ENCODE measurements around the gene FTO.
A peak's percentile ranks its signal among the peaks of the same experiment; 100 is the strongest.

The FTO gene

DNA sequence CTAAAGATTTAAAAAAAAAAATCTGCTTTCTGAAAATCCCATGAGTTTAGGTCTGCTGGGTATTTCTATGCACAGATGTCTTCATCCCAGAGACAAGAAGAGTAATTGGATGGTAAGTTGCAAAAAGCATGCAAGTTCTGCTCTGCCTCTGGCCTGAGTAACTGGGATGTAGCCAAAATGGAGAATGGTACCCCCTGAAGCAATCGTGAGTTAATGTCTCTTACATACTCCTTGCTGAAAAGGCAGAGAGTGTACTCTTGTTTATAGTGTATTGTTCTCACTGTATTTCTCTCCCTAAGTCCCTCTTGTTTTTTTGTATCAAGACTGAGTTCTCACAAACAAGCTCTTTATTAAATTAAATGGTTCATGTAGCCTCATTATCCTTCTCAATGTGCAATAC lies 323.6 kb downstream of the FTO start:
- DNase-seq: no peak

DNA sequence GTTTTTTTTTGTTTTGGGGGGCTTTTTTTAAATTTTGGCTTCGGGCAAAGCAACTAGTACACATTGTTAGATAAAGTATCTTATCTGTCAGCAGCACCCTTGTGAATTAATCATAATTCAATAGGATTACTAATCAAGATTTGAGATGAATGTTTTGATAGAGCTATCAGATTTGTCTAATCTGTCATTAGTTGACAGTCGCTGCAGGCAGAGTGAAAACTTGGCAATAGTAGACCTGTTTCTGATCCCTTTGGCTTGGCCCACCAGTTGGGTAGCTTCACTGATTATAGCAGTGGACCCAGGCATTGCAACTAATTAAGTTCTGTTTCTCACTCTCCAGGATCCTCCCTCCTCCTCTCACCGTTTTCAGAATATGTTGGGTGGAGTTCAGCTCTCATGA lies 324.0 kb downstream of the FTO start:
- DNase-seq: no peak

DNA sequence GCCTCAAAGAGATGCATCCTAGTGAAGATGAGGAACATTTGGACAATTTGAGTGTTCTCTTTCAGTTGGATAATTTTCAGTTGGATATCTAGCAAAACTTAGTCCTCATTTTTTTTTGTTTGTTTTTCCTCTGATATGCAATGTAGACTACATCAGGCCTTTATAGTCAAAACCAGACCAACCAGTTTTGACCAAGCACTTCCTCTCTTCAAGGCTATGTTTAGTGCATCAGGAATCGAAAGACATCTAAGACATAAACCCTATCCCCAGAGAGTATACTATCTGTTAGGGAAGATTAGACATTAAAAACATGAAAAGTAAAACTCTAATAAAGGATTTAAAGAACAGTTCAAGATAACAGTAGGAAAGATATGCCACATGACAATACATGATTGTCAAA lies 326.5 kb downstream of the FTO start:
- peak in 1 of 3 experiments; percentile 11 for DNase-seq

DNA sequence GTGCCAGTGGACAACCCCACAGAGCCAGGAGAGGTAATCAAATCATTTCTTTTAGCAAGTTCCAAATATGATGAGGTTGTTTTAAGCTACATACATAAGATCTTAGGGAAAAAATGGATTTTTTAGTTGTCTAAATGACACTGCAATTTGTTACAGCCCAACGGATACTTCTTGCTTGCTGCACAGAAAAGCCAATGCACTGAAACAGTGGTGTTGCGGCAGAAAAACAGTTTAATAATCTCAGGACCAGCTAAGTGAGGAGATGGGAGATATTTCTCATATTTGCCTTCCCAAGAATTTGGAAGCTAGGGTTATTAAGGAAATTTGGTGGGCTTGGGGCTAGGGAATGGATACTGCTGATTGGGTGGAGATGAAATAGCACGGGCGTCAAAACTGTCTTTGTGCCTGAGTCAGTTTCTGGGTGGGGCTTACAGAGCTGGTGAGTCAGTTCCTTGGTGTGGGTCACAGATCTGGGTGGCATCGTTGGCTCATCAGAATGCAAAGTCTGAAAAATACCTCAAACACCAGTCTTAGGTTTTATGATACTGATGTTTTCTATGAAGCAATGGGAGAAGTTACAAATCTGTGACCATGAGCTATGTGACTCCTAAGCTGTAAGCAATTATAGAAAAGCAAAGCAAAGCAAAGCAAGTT lies 327.3 kb downstream of the FTO start:
- DNase-seq: no peak

DNA sequence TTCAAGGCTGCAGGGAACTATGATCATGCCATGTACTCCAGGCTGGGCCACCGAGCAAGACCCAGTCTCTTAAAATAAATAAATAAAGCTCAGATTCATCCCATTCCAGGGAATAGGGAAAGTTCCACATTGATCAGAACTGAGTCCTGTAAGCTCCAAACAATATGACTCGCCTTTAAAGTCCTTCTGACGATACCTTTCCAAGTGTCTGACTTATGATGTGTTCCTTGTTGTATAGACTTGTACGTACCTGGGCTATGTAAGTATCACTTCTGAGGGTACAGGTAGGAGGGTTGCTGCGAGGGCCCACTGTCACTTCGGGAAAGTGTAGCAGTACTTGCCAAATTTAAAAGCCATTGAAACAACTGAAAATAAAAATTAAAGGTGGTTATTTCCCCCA lies 329.8 kb downstream of the FTO start:
- no peak for DNase-seq

DNA sequence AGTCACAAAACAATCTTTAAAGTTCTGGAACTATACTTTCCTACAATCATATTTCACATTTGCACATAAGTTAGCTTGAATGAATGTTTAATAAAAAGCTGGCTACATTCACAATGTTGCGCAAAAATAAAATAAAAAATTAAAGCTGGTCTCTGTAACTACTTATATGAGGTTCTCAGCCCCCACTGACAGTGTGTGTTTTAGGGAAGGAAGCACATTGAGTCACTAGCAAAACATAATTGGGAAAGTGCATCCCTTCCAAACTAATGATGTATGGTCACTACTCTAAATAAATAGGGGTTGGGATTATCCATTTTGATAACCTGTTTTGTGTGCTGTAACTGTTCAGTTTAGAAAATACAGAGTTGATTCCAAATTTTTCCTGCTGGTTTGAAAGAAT lies 330.7 kb downstream of the FTO start:
- DNase-seq: no peak

DNA sequence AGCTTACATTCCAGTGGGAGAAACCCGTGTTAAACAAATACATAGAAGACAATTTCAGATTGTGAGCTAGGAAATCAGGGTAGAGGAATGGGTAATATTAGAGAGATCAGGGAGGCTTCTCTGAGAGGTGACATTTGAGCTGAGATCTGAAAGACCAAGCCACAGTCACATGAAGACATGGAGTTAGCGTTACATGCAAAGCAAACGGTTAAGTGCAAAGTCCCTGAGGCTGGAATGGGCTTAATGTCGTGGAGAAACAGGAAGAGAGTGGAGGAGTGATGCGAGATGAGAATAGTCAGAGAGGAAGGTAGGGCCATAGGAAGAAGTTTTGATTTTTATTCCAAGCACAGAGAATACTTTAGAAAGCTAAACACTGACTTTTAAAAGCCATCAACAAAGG lies 336.5 kb downstream of the FTO start:
- DNase-seq: no peak

DNA sequence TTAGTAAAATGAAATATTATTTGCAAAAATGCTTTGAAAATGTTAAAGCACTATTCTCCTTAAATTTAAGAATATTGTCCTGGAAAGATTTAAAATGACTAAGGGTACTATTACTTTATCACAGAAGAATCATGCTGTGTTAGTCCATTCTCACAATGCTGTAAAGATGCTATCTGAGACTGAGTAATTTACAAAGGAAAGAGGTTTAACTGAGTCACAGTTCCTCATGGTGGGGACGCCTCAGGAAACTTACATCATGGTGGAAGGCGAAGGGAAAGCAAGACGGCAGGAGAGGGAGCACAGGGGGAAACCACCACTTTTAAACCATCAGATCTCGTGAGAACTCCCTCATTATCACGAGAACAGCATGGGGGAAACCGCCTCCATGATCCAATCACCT lies 337.0 kb downstream of the FTO start:
- DNase-seq: no peak

DNA sequence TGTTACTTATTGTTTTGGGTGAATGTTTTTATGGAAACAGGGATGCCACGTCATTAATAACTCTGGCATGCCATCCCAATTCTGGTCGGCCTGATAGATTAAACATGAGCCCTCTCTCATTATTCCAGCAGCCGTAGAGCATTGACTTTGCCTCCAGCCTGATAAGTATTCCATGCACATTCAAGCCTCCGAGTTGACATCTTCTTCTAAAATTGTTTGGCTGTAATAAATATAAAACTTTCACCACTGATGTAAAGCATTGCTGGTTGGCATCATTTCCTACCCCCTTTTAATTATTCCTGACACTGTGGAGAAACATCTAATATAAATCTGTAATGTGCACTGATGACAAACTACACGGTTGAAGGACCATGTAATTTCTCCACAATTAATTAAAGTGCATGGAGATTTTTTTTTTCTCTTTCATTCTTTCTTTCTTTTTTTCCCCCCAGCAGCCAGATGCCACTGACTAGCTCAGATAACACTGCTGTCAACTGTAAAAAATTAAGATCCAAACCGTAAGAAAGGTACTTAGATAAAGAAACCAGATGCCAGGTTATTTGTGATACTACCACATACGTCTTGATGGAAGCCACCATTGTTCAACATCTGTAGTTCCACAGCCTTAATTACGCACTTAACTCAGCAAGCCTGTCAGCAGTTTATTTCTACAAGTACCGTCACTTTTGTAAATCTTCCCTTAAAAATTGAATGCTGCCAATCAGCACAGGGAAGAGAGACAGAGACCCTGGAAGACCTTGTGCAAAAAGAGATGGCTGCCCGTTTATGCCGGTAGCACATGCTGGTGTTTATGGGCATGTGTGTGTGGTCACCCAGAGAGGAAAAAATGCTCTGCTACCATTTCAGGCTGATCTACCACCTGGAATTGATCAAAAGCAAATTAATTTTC lies 344.9 kb downstream of the FTO start:
- peak in 2 of 3 experiments; percentile 39 to 67 for DNase-seq

DNA sequence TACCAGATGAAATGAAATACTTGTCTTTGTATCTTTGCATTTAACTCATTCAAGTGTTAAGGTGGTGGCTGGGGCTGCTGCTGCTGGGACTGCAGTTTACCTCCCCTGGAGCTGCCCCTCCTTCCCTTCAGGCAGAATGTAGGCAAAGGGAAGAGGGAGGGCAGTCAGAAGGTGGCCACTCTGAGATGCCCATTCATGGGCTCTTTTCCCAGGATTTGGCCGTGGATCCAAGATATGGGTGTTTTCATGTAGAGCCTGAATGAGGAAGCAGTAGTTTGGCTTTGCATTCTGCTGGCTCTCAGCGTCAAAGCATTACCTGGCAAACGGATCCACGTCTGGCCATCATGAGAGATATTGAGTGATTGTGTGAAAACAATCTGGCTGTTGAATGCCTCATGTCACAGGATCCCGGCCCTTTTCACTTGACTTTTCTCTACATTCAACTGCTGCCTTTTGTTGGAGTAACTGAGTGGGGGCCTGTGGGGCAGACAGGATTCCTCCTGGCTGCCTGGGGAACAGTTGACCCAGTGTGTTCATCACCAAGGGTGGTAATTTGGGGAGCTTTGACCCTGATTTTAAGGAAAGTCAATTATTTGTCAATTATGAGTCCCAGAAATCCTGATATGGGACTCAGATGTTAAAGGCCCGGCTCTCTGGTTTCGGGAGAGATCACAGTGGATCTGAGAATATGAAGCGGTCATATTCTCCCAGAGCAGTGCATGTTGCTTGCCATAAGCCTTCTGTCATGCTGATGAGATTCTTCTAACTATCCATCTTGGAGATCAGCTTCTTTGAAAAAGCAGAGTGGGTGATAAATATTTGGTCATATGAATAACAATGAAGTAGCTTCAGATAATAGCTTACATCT lies 345.9 kb downstream of the FTO start:
- no peak for DNase-seq

DNA sequence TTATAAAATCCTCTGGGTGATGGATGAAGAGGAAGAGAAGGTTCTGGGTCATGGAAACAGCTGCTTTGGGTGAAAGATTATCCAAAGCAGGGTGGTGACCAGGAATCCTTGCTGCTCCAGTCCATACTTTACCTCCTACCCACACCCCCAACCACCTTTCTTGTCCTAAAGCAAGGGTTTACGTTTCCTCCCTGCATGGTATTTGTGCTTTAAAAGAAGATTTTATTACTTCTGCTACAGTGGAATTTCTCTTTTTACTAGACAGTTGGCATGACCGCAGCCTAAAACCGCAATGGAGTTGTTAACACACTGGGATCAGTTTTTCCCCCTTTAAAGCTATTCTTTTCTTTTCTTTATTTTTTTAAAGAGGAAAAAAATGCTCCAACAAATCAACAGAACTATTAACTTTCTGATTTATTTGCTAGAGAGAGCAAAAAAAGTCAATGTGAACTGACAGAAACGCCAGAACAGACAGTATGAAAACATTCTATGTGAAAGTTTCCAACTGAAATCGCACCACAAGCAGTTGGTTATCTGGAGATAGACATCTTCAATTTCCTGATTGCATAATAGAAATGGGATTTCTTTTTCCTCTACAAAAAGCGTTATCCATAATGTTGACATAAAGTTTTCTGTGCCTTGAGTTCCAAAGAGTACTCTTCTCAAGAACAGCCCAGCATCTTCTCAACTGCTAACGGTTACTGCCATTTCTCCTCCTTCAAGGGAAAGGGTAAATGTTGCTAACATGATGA lies 346.7 kb downstream of the FTO start:
- no peak for DNase-seq

DNA sequence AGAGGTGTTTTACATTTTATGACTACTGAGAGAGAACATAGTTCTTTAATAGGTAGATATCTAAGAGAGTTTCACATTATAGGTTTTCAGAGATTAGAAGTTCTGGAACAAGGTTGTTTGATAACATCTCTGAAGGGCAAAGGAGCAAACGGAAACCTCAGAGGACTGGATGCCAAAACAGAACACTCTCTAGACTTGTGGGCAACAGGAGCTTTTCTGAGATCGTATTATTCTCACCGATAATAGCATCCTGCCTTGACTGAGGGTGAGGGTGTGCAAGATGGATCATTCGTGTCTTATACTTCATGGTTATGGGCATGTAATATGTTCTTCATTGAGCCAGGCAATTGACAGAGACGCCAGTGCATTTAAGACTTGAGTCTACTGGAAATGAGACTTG lies 347.9 kb downstream of the FTO start:
- no peak for DNase-seq

DNA sequence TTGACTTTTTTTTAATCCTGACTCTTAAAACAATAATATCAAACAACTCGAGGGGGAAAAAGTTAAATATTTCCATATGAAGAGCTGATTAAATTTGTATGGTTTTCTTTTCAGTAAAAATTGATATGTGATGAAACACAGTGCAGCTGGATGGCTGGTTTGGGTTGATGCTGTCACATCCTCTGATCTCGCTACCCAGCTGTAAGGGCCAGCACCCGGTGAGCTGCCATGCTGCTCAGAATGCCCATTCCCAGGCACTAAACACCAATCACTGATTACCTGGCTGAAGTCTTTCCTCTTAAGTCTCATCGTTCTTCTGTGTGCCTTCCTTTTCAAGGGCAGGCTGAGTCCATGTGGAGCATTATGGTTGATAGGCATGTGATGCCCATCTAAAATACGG lies 348.3 kb downstream of the FTO start:
- no peak for DNase-seq

DNA sequence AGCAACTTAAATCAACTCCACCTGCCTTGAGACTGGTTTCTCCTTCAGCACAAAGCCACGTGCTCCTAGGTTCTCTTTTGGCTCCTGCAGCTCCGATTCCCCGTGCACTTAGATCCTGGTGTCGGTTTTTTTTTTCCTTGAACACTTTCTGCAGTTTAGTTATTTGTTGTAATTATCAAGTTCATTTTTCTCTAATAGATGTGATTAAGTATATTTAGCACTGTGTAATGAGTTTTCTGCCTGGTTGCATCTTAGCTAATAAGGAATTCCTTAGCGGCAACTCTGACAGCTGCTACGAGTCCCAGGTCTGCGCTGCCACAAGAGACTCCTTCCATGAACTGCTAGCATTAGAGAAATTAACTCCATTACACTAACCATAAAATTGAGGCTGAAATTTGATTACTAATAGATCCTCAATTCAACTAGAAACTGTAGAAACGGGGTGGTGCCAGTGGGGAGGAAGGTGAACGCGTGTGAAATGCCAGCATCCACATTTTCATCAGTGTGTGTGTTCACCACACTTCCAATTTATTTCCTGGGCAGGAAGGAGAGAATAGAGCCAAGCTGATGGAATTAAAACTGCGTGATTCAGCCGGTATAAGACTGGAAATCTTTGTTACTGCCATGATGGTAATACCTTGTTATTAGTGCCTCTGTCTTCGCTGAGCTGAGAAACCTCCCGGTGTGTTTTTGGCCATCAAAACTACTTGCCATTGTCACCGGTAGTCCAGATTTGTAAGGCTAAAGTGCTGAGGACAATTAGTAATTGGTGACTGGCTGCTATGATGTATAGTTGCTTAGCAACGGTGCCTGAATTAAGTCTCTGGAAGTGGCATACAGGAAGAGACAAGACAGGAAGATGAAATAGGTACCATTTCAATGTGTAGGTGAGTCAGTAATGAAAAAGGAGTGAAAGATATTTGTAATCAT lies 350.2 kb downstream of the FTO start:
- peak; percentile 7 to 96 (median 75) for DNase-seq

DNA sequence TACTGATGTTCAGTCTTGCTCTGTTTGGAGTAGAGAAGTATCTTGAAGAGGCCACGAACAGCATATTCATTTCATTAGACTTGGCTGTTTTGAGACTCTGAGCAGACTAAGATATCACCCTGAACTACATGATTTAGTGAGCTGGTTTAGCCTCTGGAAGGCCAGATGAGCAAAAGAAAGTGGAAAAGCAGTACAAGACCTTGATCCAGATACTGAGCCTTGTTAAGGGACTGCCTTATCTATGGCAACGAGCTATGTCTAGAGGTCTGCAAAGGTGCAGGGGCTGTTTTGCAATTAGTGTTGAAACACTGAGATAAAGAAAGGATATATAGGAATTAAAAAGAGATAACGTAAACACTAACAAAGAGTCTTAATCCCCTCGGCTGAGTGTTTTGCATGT lies 351.2 kb downstream of the FTO start:
- no peak for DNase-seq

DNA sequence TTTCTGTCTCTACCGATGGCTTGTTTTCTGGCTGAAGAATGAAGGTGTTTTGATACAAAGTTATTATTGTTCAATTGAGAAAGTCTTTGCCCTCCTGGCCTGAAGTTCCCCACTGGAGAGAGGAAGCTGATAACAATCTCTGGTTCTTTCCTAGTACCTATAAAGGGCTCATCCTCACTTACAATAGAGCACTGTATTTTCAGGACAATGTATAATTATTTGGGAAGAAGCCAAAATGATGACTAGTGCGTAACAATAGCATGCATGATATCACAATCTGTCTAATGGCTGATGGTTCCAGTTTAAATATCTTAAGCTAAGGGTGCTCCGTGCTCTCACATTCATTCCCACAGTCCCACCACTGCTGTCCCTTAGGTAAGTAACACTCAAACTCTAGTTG lies 351.9 kb downstream of the FTO start:
- no peak for DNase-seq

DNA sequence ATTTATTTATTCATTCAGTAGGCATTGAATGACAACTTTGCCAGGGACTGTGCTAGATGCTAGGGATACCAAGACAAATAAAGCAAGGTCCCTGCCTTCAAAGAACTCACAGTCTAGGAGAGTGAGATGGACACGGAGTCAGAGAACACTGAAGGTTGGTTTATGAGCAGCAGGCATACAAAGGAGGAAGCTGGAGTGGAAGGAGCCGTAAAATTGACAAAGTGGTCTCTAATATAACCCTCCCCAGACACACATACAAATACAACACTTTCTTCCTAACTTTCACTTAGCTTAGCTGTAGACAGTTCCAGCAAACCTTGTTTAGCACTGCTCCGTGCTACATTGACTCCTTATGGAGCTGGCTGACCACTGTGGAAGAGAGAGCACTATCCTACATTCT lies 353.0 kb downstream of the FTO start:
- no peak for DNase-seq

DNA sequence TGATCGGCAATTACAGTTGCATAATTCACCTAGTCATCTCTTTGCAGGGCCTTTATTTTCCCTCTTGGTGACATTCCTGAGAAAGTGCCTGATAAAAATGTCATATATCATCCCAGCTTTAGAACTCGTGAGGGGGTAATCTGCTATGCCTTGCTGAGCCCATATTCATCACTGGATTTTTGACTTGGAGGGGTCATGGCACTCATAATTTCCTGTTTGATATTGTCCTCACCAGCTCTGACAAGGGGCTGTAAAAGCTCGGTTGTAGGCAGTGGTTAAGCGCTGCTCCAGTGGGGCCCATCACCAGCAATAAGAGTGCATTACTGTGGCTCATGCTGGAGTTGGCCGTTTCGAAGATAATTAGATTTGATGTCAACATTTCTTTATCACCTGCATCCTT lies 355.4 kb downstream of the FTO start:
- peak in 2 of 3 experiments; percentile 17 to 63 for DNase-seq

DNA sequence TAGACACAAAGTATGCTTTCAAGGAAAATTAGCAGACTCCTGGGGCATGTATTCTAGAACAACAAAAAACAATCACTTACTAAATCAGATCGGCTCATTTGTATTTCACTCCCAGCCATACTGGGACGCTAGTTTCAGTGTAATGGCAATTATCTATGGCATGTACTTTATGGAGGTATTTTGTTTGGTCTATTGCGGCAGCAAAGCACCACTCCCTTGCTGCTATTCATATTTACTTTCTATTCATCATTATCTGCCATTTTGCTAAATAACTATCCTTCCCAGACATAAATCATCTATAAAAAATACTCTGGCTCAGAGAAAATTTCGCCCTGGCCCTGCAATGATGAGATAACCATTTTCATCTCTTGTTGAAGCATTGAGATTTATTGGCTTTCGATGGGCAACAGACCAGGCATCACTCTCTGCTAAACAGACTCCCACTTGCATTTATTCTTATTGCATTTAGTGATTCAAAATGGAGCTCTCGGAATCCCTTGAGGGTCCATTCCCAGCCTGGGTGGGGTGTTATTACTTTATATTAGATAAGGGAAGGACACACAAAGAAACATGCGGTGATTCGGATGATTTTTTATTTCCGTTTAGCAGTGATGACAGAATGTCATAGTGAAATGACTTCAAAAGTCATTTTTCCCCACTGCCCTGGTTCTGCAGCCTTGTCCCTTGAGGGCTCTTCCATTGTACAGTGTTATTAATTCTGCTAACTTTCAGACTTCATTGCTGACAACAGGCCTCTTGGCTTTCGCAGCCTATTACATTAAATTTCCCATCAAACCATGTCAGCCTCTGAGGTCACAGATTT lies 356.9 kb downstream of the FTO start:
- DNase-seq: peak in 1 of 3 experiments; percentile 33

DNA sequence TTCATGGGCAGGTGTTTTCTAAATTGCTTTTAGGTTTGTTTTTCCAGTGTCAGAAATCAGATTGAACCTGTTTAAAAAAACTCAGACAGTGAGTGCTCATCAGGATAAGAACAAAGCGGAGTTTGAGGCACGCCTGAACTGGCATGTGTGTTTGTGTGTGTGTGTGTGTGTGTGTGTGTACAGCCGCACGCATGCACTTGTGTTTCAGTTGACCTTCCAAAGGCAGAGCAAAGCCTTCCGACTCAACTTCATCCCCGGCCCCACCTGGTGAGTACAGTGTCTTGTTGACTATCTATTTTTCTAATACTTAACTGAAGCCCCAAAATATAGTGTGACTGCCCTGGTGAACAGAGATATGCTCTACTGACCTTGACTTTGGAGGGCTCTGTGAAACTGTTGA lies 357.5 kb downstream of the FTO start:
- peak in 1 of 3 experiments; percentile 23 for DNase-seq
